GM20431 (cell line): Measurements from ENCODE around the gene POGLUT3.

Source experiments
- in situ Hi-C: fragments of 300-500 bp; cut with MseI, MboI; formaldehyde crosslinking; loops from one replicate; pipeline ENCODE4 v1.15.0; 2020; ENCODE audit warnings: low sequenced_read_pairs; ENCODE audit not compliant: unreplicated experiment

Gene POGLUT3, protein sequence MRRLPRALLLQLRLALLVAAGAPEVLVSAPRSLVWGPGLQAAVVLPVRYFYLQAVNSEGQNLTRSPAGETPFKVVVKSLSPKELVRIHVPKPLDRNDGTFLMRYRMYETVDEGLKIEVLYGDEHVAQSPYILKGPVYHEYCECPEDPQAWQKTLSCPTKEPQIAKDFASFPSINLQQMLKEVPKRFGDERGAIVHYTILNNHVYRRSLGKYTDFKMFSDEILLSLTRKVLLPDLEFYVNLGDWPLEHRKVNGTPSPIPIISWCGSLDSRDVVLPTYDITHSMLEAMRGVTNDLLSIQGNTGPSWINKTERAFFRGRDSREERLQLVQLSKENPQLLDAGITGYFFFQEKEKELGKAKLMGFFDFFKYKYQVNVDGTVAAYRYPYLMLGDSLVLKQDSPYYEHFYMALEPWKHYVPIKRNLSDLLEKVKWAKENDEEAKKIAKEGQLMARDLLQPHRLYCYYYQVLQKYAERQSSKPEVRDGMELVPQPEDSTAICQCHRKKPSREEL

DNA sequence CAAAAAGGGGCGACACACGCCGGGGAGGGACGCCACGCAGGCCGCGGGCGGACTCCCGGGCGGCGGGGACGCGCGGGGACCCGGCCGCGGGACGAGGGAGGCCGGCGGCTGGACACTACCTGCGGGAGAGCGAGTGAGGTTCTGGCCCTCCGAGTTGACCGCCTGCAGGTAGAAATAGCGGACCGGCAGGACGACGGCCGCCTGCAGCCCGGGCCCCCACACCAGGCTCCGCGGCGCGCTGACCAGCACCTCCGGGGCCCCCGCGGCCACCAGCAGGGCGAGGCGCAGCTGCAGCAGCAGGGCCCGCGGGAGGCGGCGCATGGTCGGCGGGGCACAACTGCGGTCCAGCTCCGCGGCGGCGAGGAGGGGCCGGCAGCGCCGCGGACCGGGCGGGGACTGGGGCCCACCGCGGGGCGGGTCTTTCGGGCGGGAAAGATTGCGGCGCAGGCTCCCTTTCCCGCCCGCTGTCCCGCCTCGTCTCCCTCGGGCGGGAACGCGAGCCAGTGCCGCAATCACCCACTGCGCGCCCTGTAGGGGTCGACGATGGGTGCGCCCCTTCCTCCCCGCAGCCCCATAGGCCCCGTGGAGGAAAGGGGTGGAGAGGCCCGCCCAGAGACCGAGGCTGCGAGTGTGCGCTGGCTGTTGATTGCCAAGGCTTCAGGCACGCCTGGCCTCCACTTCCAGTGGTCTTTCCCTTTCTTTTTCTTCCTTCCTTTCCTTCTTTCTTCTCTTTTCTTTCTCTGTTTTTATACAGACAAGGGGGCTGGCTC lies at the start of gene POGLUT3:
Gene POGLUT3, minus strand, starts transcription at position 339 of the 770 bp plus-strand sequence. Its CDS starts 18 bp downstream, at position 321.
- in situ Hi-C loops, result no loop called here

DNA sequence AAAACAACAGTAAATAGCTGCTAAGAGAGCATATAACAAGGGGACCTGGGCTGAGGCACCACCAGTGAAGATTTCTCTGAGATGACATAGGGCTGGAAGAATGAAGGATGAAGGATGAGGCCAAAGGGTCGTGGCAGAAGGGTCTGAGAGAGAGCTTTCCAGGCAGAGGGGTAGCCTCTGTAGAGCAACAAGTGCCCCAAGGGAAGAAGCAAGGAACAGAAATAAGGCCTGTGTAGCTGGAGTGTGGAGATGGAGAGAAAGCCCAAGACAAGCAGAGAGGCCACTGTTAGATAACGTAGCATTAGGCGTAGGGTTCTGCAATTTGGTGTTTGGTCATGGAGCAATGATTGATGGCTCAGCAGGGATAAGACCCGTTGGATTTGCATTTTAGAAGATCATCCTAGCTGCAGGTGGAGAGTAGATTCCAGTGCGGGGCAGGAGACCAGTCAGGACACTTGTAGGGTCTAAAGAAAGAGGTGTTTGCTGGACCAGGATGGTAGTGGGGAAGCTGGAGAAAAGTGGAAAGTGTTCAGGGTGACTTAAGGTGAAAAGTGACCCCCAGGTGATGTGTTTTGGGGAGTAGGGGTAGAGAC lies 47.8 kb upstream of the POGLUT3 start:
- in situ Hi-C loops, result no loop called here

DNA sequence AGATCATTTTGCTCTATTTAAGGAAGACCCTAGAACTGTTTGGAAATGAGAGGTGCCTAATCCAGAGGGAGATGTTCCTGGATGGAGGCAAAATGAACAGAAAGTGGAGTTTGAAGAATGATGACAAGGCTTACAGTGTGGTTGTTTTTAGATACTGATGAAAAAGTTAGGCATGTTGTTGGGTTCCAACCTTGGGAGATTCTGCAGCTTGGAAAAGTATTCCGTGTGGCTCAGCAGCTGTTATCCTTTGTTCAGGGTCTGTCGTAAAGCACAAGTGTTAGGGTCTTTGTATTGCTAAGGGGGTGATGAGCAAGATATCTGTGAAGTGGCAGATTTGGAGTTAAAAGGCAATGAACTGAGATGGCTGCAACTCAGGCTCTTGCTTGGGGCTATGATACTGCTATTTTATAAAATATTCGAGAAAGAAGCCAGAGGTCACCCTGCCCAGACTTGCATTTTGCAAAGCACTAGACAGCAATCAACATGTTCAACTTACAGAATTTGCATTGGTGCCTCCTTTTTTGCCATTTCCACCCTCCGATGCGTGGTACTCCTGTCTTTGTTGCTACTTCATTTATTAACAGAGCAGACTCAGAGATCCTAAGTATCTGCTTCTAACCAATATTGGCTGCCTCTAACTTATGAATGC lies 45.3 kb upstream of the POGLUT3 start:
- in situ Hi-C loops, result no loop called here

DNA sequence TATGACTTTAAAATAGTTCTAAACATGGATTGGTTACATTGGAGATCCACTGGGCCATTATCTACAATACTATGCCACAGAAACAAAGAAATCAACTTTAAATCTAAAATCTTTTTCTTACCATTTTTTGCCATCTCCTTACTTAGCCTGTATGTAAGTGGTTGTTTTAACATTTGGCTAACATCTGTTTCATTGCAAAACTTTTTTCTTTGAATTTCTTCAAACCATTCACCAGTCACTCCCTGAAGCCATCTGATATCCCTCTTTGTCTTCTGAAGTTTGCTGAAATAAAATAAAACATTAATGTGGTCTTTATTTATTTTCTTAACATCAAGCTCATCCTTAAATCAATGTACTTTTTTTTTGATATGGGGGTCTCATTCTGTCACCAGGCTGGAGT lies 43.3 kb upstream of the POGLUT3 start:
- in situ Hi-C loops, result no loop called here

DNA sequence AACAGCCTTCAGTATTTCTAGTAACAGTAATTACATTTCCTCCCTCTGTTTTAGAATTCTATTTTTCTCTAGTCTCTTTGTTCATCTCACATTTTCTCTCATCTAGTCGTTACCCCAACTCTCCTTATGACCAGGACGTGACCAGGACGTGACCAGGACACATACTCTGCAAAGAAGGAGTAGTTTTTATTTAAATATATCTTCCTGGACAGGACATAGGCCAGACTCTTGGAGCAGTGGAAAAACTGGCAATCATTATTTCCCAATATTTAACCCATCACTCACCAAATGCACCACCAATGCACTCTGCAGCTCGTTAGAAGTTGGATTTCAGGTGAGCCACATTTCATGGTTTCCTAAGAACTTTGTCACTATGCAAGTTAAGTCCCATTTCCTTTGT lies 40.3 kb upstream of the POGLUT3 start:
- in situ Hi-C loops, result no loop called here

DNA sequence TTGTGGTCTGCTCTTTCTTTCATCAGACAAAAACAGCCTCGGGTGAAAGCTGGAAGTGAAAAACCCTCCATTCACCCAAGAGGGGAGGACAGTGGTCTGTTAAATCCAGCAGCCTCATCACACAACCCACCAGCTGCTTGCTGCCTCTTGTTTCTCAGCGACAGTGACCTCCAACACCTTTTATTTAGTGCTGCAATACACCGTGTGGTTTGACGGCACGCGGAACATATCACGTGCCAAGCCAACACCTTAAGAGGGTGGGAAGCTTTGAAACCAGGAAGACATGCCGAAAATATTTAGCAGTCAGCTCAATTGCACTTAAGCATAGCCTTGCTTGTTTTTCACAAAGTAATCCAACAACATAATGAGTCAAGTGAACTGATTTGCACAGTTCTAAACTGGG lies 39.8 kb upstream of the POGLUT3 start:
- in situ Hi-C loops, result no loop called here

DNA sequence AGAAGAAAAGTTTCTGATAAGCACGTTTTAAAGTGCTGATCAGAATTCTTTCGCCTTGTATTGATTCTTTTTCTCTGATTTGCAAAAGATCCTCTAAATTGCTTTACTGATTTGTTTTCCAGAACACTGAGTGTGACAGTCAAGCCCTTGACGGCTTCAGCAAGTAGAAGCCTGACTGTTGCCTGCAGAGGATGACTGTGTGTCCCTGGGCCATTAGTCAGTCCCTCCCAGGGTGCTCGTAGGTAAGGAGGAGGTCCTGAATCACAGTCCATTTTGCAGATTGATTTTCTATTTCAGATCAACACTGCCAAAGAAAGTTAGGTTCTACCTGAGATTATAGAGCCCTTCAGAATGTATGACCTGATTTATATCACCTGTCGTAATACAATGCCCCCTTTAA lies 38.6 kb upstream of the POGLUT3 start:
- in situ Hi-C loops, result no loop called here

DNA sequence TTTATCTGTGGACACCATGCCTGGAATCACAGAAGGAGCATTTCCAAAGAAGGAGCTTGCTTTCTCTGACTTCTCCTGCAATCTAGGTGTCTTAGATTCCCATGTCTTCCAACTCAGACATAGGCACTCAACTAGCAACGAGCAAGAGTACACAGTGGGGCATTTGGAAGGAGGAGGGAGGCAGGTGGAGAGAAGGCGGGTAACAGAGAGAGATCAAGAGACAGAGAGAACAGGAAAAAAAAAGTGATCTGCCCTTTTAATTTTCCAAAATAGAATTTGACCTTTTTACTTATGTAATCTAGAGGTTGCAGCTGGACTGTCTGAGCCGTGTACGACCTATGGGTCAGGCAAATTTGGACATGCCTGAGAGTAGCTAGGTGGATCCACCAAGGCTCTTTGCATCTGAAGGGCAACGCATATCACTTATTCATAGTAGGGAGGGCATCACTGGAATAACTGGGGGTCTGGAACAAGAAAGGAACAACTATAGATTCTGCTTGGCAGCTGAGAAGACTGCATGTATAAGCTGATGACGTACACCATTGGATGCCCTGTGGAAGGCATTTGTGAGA lies 37.3 kb upstream of the POGLUT3 start:
- in situ Hi-C loops, result no loop called here

DNA sequence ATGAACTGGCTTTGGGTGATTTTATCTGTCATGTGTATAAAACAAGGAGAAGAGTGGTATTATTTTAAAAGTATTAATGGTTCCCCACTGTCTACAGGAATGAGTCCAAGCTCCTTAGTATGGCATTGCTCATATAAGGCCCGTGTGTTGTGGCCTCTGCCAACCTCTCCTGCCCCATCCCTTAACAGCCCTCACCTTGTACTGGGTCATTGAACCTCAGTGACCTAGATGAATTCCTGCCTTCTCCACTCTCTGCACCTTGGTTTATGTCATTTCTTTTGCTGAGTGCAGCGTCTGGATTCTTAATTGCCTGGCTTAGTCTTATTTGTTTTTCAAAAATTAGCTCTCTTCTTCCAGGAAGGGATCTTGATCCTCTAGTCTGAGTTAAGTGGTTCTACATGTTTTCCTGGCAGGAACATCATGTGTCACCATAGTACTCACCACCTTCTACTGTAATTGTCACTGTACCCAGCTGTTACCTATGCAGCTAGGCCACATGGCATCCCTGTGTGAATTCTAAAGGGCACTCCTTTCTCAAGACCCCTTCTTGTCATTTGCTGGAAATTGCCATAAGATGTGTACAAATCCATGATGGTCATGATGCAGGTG lies 36.2 kb upstream of the POGLUT3 start:
- in situ Hi-C loops, result no loop called here

DNA sequence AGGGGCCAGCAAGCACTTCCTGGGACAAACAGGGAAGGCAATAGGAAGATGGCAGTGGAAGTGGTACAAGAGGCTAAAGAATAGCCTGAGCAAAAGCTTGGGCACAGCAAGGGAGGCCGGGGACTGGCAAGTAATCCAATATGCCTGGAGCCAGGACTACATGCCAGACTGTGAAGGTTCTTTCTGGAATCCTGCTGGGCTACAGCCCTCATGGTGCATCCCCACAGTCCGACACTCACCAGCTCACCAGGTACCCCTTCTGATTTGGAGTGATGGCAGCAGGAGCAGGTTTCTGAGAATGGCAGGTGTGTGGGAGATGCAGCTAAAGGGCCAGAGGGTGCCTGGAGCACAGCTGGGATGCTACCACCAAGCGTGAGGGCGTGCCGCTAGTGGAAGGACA lies 32.2 kb upstream of the POGLUT3 start:
- in situ Hi-C loops, result no loop called here

DNA sequence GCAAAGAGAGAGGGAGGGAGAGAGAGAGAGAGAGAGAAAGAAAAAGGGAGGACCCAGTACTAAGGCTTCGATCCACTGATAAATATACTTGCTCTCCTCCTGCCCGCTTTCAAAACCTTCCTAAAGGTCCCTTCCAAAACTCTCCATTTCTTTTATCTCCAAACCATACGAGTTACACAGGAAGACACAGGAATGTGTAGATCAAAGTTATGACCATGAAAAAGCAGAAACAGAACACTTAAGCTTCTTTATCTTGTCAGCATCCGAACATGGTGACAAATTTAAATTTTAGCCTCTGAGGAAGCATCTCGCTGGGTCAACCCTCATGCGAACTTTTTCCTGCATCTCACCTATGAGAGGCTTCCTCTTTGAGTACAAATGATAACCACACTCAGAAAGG lies 29.2 kb upstream of the POGLUT3 start:
- in situ Hi-C loops, result no loop called here

DNA sequence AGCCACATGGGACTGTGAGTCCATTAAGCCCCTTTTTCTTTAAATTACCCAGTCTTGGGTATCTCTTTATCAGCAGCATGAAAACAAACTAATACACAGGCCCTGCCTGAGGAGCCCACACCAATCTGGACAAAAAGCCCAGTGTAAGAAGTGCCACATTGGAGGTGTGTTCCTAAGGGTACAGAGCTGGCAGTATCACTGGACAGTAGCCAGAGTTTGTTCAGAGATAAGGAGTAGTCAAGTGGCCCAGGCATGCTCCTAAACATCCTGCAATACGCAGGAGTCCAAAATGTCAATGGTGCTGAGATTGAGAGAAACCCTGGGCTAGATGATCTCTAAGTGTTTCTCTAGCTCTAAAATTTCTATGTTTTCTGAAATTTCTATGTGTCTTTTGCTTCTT lies 27.0 kb upstream of the POGLUT3 start:
- in situ Hi-C loops, result no loop called here

DNA sequence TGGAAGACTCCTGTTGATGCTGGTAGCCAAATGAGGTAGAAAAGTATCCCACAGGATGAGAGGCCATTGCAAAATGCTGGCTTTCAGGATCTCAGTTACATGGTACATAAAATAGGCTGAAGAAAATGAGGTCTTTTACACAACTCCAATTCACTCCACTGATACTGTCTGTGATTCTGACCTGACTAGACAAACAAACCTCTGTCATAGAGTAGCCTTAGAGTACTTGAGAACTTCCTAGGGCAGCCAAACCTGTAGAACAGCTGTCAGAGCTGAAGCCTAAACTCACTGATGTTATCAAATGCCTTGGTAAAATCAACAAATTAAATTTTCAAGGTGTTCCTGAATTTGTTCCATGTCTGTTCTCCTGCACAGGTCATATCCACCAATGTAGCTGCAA lies 26.2 kb upstream of the POGLUT3 start:
- in situ Hi-C loops, result no loop called here

DNA sequence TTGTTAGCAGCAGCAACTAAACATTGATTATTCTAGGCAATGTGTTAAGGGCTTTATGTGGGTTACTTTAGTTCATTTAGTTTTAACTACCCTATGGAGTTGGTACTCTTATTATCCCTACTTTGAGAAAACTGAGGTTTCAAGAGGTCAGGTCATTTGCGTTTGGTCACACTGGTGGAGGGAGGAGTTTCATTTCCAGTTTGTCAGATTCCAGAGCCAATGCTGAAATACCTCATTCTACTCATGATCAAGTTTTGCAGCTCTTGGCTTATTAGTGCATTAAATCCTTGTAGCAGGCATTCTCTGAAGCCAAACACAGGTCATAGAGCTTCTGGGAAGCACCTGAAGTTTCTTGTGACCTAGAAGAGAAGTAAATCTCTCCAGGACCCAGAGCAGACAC lies 24.1 kb upstream of the POGLUT3 start:
- in situ Hi-C loops, result no loop called here

DNA sequence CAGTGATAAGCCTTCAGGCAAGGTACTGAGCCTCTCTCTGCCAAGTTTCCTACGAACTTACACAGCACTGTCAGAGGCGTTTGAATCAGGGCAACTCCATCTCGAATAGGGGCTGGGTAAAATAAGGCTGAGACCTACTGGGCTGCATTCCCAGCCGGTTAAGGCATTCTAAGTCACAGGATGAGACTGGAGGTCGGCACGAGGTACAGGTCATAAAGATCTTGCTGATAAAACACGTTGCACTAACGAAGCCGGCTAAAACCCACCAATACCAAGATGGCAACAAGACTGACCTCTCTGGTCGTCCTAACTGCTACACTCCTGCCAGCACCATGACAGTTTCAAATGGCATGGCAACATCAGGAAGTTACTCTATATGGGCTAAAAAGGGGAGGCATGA lies 20.4 kb upstream of the POGLUT3 start:
- in situ Hi-C loops, result no loop called here

DNA sequence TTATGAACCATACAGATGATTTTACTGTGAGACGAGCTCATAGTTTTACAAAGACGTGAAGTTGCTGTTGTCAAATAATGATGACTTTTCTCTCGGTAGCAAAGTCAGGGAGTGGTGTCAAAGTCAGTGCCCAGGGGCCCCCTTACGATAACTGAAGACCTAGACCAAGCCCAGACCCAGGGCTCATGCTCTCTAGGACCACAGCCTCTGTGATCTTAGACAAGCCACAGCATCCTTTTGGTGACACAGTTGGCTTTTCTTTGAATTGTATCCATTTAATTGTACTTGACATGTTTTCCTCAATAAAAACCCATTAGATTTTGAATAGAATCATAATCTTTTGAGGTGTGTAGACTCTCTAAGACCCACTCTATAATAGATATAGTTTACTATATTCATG lies 17.9 kb upstream of the POGLUT3 start:
- in situ Hi-C loops, result no loop called here

DNA sequence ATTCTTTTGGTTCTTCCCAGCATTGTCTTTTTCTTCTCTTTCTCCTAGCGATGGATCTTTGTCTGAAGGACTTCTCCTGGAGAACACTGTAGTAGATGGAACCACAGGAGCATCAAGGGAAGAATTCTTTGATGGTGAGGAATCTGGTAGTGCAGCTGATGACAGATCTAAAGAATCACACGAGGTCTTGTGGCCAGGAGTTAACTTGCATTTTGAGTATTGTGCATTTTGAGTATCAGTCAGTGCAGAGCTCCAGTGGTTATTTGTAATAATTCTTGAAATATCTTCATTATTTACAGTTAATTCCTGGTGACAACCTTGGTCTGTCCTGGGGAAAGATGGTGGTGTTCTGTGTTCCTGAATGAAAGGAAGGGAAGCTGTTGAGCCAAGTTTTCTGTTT lies 14.5 kb upstream of the POGLUT3 start:
- in situ Hi-C loops, result no loop called here

DNA sequence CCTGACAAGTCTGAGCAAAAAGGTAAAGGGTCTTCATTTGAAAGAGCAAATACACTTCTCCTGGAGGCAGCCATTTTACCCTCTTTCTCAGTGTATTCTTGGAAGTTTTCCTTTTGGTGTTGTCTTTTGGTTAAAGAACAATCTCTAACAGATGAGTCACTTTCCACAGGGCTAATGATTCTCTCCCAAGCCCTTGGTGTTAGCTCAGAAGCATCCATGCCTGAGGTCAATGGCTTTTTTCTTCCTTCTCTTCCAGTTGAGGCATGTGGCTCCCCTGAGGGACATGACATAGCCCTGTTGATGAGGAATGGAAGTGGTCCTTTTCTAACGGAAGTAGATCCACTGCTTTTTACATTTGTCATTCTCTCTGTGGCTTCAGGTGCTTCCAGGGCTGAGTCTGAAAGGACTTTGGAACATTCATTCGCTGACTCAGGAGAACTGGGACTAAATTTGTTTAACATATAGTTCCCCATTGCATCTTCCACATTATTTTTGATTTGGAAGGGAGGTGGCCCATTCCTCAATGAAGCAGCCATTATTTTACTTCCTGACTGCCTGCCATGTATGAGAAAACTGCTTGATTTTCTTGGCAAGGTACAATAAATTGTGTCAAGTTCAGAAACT lies 13.8 kb upstream of the POGLUT3 start:
- in situ Hi-C loops, result no loop called here
